ENCODE data around the gene DCXR. TPM values are rescaled to one million over a fixed set of nuclear protein-coding genes. Genes with fewer than 3 reads are reported as not detected.

Gene DCXR
- total and polyA plus RNA-seq, 7 donors = 44.3 to 163 (median 94.8) TPM

- intact Hi-C loops (cut with DNase I) = no loop called here
- Histone ChIP-seq H3K9me3 (no peaks in the 10 kb centered on the region), H3K4me3 (no peak overlapping the region), H3K4me1 (peaks cover 3 to 61% (median 53%) of the 10 kb centered on the region in 4 donors), H3K27ac (no peak overlapping the region), H3K36me3 (peaks cover 0 to 6% (median 0%) of the 10 kb centered on the region in 4 donors), H3K27me3 (no peaks in the 10 kb centered on the region)
- 84 to 92% methylated on average over 15 of the region's 15 CpGs for WGBS, 2 donors
- no peak for TF ChIP-seq POLR2A (IDR thresholded peaks at IDR 0.05)
- no peak for TF ChIP-seq EP300 (IDR thresholded peaks at IDR 0.05)
- TF ChIP-seq POLR2AphosphoS5 (IDR thresholded peaks at IDR 0.05) = no peak
- TF ChIP-seq, protein P1, sequence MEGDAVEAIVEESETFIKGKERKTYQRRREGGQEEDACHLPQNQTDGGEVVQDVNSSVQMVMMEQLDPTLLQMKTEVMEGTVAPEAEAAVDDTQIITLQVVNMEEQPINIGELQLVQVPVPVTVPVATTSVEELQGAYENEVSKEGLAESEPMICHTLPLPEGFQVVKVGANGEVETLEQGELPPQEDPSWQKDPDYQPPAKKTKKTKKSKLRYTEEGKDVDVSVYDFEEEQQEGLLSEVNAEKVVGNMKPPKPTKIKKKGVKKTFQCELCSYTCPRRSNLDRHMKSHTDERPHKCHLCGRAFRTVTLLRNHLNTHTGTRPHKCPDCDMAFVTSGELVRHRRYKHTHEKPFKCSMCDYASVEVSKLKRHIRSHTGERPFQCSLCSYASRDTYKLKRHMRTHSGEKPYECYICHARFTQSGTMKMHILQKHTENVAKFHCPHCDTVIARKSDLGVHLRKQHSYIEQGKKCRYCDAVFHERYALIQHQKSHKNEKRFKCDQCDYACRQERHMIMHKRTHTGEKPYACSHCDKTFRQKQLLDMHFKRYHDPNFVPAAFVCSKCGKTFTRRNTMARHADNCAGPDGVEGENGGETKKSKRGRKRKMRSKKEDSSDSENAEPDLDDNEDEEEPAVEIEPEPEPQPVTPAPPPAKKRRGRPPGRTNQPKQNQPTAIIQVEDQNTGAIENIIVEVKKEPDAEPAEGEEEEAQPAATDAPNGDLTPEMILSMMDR (IDR thresholded peaks at IDR 0.05) = no peak
- DNase-seq = no peak
Observed at GRCh38 chr17:82009413-82009812, 28.1 kb downstream of the DCXR start.

- no peak overlapping the region for H3K27ac ChIP-seq
- no peaks in the 10 kb centered on the region for H3K9me3 ChIP-seq
- H3K27me3 ChIP-seq = no peaks in the 10 kb centered on the region
- H3K4me3 ChIP-seq = no peak overlapping the region
- TF ChIP-seq, protein P1 (IDR thresholded peaks at IDR 0.05) = no peak
- no peak for TF ChIP-seq POLR2AphosphoS5 (IDR thresholded peaks at IDR 0.05)
- no peak for TF ChIP-seq EP300 (IDR thresholded peaks at IDR 0.05)
- no peak for TF ChIP-seq POLR2A (IDR thresholded peaks at IDR 0.05)
- intact Hi-C loops (cut with DNase I) = no loop called here
- H3K36me3 ChIP-seq = peaks cover 0 to 6% (median 0%) of the 10 kb centered on the region in 4 donors
- peaks cover 3 to 61% (median 54%) of the 10 kb centered on the region in 4 donors for H3K4me1 ChIP-seq
- 93% methylated on average over 28 of the region's 28 CpGs for WGBS, 2 donors
- no peak for DNase-seq
Observed at GRCh38 chr17:82008941-82009405, 28.5 kb downstream of the DCXR start.

DNA sequence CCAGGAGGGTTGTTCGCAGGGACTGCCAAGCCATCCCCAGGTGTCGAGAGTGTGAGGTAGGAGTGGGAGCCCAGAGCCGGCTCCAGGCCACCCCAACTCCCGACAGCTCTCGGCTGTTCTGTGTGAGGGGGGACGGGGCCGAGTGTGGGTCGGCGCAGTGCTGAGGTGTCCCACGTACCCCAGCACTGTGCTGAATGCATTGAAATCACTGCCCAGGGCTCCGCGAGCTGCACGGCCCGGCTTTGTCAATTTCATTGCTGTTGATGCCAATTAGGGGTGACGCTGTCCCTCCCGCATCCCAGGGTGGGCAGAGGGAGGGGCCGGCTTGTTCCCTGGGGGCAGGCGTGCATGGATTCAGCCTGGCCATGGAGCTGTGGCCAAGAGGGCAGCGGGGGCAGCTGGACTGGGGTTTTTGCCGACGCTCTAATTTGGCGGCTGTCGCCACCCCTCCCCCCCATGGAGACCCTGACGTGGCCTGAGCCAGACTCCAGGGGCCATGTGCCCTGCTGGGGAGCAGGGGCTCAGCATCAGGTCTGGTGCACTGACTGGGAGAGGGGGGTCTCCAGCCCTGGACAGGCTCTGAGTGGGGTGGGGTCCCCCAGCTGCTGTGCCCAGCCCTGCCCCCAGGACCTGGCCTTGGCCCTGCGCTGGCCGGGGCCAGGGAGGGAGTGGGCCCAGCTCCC, 29.1 kb downstream of the DCXR start:
- WGBS, 2 donors = 93% methylated on average over 26 of the region's 26 CpGs
- no peak overlapping the region for H3K4me3 ChIP-seq
- no peak overlapping the region for H3K27ac ChIP-seq
- H3K4me1 ChIP-seq = peaks cover 3 to 61% (median 54%) of the 10 kb centered on the region in 4 donors
- intact Hi-C loops (cut with DNase I) = no loop called here
- no peaks in the 10 kb centered on the region for H3K27me3 ChIP-seq
- no peak for DNase-seq
- H3K9me3 ChIP-seq = no peaks in the 10 kb centered on the region
- peaks cover 0 to 6% (median 0%) of the 10 kb centered on the region in 4 donors for H3K36me3 ChIP-seq
- no peak for TF ChIP-seq POLR2AphosphoS5 (IDR thresholded peaks at IDR 0.05)
- no peak for TF ChIP-seq POLR2A (IDR thresholded peaks at IDR 0.05)
- TF ChIP-seq, protein P1 (IDR thresholded peaks at IDR 0.05) = no peak
- no peak for TF ChIP-seq EP300 (IDR thresholded peaks at IDR 0.05)

- peaks cover 0 to 6% (median 0%) of the 10 kb centered on the region in 4 donors for H3K36me3 ChIP-seq
- peaks cover 0 to 61% (median 54%) of the 10 kb centered on the region in 4 donors for H3K4me1 ChIP-seq
- WGBS, 2 donors = 87 to 91% methylated on average over 30 of the region's 30 CpGs
- no peaks in the 10 kb centered on the region for H3K27me3 ChIP-seq
- H3K27ac ChIP-seq = peak overlapping the region in 1 of 4 donors; percentile 69
- intact Hi-C loops (cut with DNase I) = no loop called here
- no peaks in the 10 kb centered on the region for H3K9me3 ChIP-seq
- TF ChIP-seq EP300 (IDR thresholded peaks at IDR 0.05) (no peak), POLR2AphosphoS5 (IDR thresholded peaks at IDR 0.05) (no peak), POLR2A (IDR thresholded peaks at IDR 0.05) (no peak)
- TF ChIP-seq, protein P1 (IDR thresholded peaks at IDR 0.05) = no peak
- H3K4me3 ChIP-seq = no peak overlapping the region
- no peak for DNase-seq
Observed at GRCh38 chr17:82007495-82008257, 29.8 kb downstream of the DCXR start.

Measured in sigmoid colon (tissue), 7 donors.